ENCODE results near the gene SLC27A5. TPM values are rescaled to one million over a fixed set of nuclear protein-coding genes. Genes with fewer than 3 reads are reported as not detected.

Gene SLC27A5
- total RNA-seq, 1 experiment from 2014 or later = 17.1 TPM

DNA sequence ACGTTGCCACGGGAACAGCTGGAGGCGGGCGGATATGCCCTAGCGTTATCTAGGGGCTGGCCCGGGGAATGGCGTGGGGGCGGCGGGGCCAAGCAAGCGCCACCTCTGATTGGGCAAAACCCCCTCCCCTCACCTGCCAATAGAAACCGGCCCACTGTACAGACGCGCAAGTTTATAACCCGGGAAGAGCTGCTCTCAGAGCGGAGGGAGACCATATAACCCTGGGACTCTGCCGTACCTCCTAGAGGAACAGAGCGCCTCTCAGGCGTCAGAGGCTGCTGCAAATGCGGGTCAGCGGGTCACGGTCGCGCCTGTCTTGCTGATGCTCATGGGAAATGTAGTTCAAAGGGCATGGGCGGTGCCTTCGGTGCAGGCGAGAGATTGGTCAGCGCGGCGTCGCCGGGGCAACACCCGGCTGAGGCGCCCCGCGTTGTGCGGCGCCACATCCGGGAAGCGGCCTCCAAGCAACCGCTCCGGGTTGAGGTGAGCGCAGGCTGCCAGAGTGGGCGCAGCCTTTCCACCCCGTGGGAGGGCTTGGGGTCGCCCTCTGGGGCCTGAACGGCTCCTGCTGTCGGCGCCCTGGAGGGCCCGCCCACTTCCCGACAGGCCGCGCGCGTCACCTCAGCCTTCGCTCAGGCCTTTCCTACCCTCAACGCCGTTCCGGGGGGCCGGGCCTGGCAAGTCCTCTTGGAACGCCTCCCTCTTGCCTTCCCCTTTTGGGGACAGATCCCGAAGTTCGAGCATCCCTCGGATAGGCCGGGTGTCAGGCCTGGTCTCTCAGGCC, 35.9 kb downstream of the SLC27A5 start, which contains the start of gene ZNF446:
Gene ZNF446, plus strand, starts transcription at position 639 of the 784 bp plus-strand sequence. CDS start 867 bp downstream, outside the sequence.
- Histone ChIP-seq H2BK20ac (ENCODE audit: low read depth, low read length, poor library complexity, severe bottlenecking) (no peak within 1 kb of the TSS), H4K8ac (replicated peaks; ENCODE audit: insufficient read length, low read depth, low read length) (no peak within 1 kb of the TSS), H3K14ac (ENCODE audit: insufficient read depth, low read length) (peak within 1 kb of the TSS; percentile 74; the same call in 1 of the 2 replicates), H3K23me2 (ENCODE audit: insufficient read length, low read depth, low read length, poor library complexity, severe bottlenecking) (peaks cover 7% of the 10 kb centered on the region), H3K79me2 (ENCODE audit: insufficient read depth, low read length) (no peaks in the 10 kb centered on the region), H4K5ac (ENCODE audit: insufficient read length, low read depth, low read length) (no peak within 1 kb of the TSS), H2BK5ac (ENCODE audit: insufficient read length, low read length) (no peak within 1 kb of the TSS), H3K4ac (ENCODE audit: low read depth, low read length) (no peak within 1 kb of the TSS), H4K20me1 (ENCODE audit: control insufficient read depth, insufficient read depth, insufficient read length) (no peaks in the 10 kb centered on the region), H2BK12ac (ENCODE audit: insufficient read length, low read depth, low read length) (no peak within 1 kb of the TSS), H3K4me1 (ENCODE audit: insufficient read depth, low read length) (no peaks in the 10 kb centered on the region), H3K18ac (ENCODE audit: insufficient read length, low read depth, low read length) (peak within 1 kb of the TSS; percentile 70), H3K79me1 (ENCODE audit: insufficient read depth, low read depth, low read length, poor library complexity, severe bottlenecking) (no peaks in the 10 kb centered on the region), H3K23ac (ENCODE audit: insufficient read length, low read depth, low read length) (no peak within 1 kb of the TSS), H3K9ac (ENCODE audit: extremely low read depth, insufficient read length, low read length) (peak within 1 kb of the TSS; percentile 27), H2AFZ (ENCODE audit: low read length) (peak within 1 kb of the TSS; percentile 84), H2BK120ac (ENCODE audit: low read depth, low read length, poor library complexity, severe bottlenecking) (no peak within 1 kb of the TSS), H3K56ac (ENCODE audit: insufficient read length, low read depth, low read length) (no peak within 1 kb of the TSS), H4K91ac (ENCODE audit: insufficient read length, low read depth, low read length) (no peak within 1 kb of the TSS), H2BK15ac (ENCODE audit: low read depth, low read length) (no peak within 1 kb of the TSS), H3K27ac (ENCODE audit: insufficient read length, low read depth, low read length) (no peak within 1 kb of the TSS), H3T11ph (ENCODE audit: low read length) (no peak within 1 kb of the TSS), H3K9me3 (ENCODE audit: control insufficient read depth, low read depth, low read length) (no peaks in the 10 kb centered on the region), H2AK5ac (ENCODE audit: insufficient read length, low read length) (no peak within 1 kb of the TSS), H3K4me2 (ENCODE audit: insufficient read depth, insufficient read length, low read length) (peak within 1 kb of the TSS; percentile 43), H3K27me3 (ENCODE audit: insufficient read depth, low read length) (no peaks in the 10 kb centered on the region)
- H3K36me3 Mint-ChIP-seq (ENCODE audit: insufficient read depth in 1 of 3, low read depth in 3 of 3) = peaks cover under 1 to 20% (median 4%) of the 10 kb centered on the region in 3 experiments; a peak in 6 of 7 replicates
- no CpG with 5 or more reads among the region's 64 CpGs for WGBS (ENCODE audit: extremely low coverage, insufficient read length, low lambda C conversion rate)
- peaks cover 9 to 13% of the 10 kb centered on the region in 2 experiments for H3K4me1 Mint-ChIP-seq
- peak within 1 kb of the TSS; percentile 88 to 94 for H3K4me3 Mint-ChIP-seq
- peak within 1 kb of the TSS; percentile 97 to 98 (median 98); a peak in 6 of 7 replicates for H3K27ac Mint-ChIP-seq
- H3K27me3 Mint-ChIP-seq (ENCODE audit: low read depth) = no peaks in the 10 kb centered on the region; the same call in 1 of the 2 replicates
- no peaks in the 10 kb centered on the region for H3K9me3 Mint-ChIP-seq
- TF ChIP-seq, protein P1, sequence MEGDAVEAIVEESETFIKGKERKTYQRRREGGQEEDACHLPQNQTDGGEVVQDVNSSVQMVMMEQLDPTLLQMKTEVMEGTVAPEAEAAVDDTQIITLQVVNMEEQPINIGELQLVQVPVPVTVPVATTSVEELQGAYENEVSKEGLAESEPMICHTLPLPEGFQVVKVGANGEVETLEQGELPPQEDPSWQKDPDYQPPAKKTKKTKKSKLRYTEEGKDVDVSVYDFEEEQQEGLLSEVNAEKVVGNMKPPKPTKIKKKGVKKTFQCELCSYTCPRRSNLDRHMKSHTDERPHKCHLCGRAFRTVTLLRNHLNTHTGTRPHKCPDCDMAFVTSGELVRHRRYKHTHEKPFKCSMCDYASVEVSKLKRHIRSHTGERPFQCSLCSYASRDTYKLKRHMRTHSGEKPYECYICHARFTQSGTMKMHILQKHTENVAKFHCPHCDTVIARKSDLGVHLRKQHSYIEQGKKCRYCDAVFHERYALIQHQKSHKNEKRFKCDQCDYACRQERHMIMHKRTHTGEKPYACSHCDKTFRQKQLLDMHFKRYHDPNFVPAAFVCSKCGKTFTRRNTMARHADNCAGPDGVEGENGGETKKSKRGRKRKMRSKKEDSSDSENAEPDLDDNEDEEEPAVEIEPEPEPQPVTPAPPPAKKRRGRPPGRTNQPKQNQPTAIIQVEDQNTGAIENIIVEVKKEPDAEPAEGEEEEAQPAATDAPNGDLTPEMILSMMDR (conservative IDR thresholded peaks at IDR 0.05) = no peak
- peak; percentile 97 for DNase-seq
